NCI-H187 (cell line): Measurements from ENCODE around the gene COL16A1.
"Not testable (repeated sequence)": the region's sequence is repeated elsewhere in the genome, so short reads cannot be mapped to it uniquely, and the experiment has no call there.

Source experiments
- DNase-seq, 2 experiments: peaks; one replicate each; lab custom pipeline; 2025; lab: John Stamatoyannopoulos, UW

COL16A1 gene

DNA sequence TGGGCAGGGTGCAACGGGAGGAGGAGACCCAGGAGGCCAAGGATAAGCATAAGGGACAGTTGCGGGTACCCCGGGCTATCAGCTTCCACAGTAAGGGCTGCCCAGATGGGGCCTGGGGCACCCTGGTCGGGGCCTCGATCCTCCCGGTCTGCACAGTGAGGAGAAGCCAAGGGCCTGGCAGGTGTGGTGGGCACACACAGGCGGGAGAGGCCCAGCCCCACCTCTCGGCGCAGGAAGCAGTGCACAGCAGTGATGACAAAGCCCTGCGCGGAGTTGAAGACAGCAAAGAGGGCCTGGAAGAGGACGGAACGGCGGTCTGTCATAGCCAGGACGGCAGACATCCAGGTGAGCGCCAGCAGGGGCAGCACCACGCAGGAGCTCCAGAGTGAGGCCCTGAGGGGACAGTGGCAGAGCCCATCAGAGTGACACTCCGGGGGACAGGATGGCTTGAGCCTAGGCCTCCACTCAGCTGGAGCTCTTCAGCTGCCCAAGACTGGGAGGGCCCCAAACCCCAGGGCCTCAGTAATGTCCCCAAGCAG, 29.0 kb upstream of the COL16A1 start:
- no peak for DNase-seq

DNA sequence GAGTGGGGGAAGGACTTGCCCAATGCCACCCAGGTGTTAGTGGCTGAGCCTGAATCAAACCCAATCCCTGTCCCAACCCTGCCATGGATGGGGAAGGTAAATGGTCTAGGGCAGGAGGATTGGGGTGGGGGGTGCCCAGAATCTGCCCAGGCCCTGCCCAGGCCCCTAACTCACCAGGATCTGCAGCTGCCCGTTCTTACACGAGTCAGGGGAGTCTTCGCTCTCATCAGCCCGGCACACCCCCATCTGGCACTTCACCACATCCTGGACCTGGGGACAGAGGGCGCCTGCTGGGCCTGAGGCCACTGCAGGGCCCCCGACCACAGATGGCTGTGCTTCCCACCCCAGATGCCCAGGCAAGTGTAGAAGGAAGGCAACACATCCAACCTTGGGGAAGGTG, 28.5 kb upstream of the COL16A1 start:
- no peak for DNase-seq

GRCh38 chr1:31731049-31731565, 27.3 kb upstream of the COL16A1 start:
- no peak for DNase-seq

DNA sequence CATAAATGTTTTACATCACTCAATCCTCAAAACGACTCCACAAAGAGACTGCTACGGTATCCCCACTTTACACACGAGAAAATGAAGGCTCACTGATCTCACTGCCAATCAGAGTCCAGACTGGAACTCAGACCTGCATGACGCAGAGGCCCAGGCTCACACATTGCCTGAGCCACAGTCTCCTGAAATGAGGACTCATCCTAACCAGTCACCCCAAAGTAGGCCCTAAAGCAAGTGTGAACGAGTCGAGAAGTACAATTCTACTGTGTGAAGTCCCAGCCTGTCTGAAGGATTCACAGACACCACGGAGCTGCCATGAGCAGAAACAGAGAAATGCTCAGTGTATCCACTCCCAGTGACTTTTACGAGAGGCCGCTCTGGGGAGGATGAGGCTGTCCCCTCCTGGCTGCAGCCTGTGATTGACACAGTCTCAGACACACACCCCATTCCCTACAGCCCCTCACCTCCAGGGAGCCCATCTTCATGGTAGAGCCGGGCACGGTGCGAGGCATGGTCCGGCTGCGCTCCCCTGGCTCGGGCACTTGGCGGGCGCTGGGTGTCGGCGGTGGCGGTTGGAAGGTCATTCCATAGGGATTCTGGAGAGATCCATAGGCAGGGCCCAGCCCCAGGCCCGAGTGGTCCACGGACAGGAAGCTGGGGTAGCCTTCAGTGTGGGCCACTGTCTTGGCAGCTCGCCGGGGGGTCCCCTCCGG, 26.7 kb upstream of the COL16A1 start:
- DNase-seq: no peak

GRCh38 chr1:31727849-31728248, 24.0 kb upstream of the COL16A1 start:
- DNase-seq: no peak

DNA sequence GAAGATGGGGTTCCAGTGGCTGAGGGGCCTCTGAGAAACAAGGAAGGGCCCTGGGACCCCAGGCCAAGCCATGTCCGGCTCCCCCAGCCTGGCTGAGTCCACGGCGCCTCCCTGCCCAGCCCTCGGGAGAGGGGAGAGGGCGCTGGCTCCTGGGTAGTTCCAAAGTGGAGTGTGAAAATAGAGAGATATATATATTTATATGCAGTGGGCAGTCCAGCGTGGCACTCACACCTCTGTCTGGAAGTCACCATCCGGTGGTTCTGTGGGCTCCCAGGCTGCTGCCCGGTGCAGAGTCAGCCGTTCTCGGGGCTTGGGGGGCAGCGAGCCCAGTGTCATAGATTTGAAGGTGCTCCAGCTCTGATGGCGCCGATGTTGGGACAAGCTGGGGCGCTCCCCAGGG, 23.4 kb upstream of the COL16A1 start:
- DNase-seq: no peak

DNA sequence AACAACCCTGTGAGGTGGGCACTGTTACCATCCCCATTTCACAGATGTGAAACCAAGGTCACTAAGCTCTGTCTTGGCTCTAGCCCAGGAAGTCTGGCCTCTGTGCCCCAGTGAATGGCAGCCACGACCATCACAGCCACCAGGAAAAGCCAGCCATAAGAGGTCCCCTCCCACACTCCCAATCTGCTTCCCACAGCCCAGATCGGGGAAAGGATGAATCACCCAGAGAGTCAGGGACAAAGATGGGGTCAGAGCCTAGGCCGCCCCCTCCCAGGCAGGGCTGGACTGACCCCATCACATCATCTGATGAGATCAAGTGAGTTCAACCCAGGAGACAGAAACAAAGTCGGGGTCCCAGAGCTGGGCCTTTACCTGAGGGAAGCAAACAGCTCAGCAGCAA, 22.9 kb upstream of the COL16A1 start:
- DNase-seq: no peak

- DNase-seq: peak; percentile 25 to 47
Measured at GRCh38 chr1:31725777-31726535, 22.1 kb upstream of the COL16A1 start.

- DNase-seq: no peak
Measured at GRCh38 chr1:31725134-31725533, 21.3 kb upstream of the COL16A1 start.

GRCh38 chr1:31723828-31724359, 20.1 kb upstream of the COL16A1 start:
- no peak for DNase-seq

GRCh38 chr1:31718327-31718897, 14.6 kb upstream of the COL16A1 start:
- no peak for DNase-seq

- DNase-seq: no peak
Measured at GRCh38 chr1:31717341-31717740, 13.5 kb upstream of the COL16A1 start.

DNA sequence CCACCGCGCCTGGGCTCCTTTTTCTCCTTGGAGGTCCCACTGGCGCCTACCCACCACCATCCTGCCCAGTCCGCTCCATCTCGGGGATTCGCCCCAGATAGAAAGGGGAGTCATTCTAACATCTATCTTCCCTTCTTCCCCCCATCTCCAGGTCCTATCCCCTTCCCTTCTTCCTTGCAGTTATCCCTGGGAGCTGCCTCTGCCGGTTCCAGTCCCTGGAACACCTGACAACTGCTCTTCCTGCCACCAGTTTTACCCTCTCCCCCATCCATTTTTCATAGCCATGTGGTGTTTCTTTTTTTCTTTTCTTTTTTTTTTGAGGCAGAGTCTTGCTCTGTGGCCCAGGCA, 12.0 kb upstream of the COL16A1 start:
- DNase-seq: no peak

GRCh38 chr1:31715087-31715872, 11.5 kb upstream of the COL16A1 start:
- peak; percentile 40 to 61 for DNase-seq

GRCh38 chr1:31714442-31715086, 10.7 kb upstream of the COL16A1 start:
- DNase-seq: no peak

GRCh38 chr1:31712630-31713029, 8.8 kb upstream of the COL16A1 start:
- DNase-seq: no peak

GRCh38 chr1:31712068-31712467, 8.3 kb upstream of the COL16A1 start:
- no peak for DNase-seq

DNA sequence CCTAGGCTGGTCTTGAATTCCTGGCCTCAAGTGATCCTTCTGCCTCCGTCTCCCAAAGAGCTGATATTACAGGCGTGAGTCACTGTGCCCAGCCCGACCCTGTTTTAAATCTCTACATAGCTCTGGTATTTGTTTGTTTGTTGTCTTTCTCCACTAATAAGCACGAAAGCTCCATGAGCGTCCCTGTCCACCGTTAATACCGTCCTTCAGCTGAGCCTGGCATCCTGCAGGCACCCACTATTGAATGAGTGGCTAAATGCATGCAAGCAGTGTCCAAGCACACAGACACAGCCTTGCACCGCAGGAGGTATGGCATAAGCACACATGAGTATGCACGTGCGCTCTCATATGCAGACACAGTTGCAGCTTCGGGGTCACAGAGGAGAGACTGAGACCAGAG, 4.5 kb upstream of the COL16A1 start:
- DNase-seq: no peak

GRCh38 chr1:31707711-31708110, 3.9 kb upstream of the COL16A1 start:
- no peak for DNase-seq

GRCh38 chr1:31707059-31707600, 3.3 kb upstream of the COL16A1 start:
- DNase-seq: not testable (repeated sequence)
